ENCODE data around the gene ART5.

DNA sequence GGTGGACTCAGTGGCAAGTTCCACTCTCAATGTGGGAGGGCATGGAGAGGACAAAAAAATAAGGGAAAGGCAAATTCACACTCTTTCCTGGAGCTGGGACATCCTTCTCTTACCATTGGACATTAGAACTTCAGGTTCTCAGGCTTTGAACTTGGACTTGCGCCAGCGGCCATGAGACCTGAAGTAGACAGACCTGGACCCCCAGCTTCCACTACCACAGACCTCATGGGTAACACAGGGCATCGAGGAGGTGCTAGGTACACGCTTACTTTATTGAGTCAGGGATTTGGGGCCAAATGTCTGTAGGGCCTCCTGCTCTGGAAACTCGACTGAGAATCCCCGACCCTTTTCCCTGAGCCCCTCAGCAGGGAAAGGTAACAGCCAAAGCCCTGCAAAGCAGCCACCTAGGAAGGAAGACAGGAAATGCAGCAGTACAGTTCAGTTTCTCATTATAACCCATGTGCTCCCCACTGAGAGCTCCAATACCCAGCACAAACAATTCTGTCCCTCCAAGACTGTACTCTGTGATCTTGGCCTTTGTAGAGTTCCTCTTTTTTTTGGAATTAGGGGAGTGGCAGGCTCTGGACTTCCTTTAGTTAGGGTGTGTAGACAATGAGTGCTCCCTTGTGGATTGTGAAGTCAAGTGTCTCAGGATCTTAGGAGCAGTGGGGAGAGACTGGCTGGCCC, 23.7 kb upstream of the ART5 start:
- TF ChIP-seq, protein P1, sequence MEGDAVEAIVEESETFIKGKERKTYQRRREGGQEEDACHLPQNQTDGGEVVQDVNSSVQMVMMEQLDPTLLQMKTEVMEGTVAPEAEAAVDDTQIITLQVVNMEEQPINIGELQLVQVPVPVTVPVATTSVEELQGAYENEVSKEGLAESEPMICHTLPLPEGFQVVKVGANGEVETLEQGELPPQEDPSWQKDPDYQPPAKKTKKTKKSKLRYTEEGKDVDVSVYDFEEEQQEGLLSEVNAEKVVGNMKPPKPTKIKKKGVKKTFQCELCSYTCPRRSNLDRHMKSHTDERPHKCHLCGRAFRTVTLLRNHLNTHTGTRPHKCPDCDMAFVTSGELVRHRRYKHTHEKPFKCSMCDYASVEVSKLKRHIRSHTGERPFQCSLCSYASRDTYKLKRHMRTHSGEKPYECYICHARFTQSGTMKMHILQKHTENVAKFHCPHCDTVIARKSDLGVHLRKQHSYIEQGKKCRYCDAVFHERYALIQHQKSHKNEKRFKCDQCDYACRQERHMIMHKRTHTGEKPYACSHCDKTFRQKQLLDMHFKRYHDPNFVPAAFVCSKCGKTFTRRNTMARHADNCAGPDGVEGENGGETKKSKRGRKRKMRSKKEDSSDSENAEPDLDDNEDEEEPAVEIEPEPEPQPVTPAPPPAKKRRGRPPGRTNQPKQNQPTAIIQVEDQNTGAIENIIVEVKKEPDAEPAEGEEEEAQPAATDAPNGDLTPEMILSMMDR (IDR thresholded peaks at IDR 0.05) = no peak
- TF ChIP-seq POLR2A (IDR thresholded peaks at IDR 0.05) = no peak
